GM03348 (cell line): ENCODE measurements around the gene OSBPL10.
"Not testable (repeated sequence)": the region's sequence is repeated elsewhere in the genome, so short reads cannot be mapped to it uniquely, and the experiment has no call there.

Source experiments
- DNase-seq: peaks from one replicate; pipeline ENCODE4 v3.0.0; 2012; ENCODE audit warnings: low spot score

Gene OSBPL10

DNA sequence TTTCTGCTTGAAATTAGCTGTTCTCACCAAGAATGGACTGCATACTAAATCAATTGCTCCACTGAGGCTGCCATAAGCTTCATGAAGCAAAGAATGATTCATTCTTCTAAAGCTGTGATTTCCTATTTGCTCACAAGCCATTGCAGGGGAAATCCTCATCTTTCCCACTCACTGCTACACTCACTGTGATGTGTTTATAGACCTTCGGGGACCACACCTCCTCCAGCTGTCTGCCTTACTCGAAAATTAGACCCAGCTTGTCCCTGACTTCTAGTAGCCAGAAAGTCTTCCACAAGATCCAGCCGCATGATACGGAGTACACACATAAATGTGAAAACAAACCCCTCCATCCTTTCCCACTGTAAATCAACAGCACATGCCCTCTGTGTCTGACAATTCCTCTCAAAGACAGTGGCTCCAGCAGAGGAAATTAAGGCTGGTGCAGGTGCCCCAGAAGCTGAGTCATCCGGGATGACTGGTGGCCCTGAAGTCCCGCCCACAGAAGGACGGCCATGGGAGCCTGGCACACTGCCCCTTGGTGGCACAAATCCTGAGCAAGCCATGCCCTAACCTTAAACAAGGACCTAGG is 276.4 kb downstream of the OSBPL10 start:
- DNase-seq: peak; percentile 68

GRCh38 chr3:31704156-31704555 is 276.9 kb downstream of the OSBPL10 start:
- no peak for DNase-seq

- no peak for DNase-seq
These were observed 279.8 kb downstream of the OSBPL10 start for GRCh38 chr3:31701286-31701685.

- no peak for DNase-seq
These were observed 281.6 kb downstream of the OSBPL10 start for GRCh38 chr3:31699309-31699953.

- DNase-seq: no peak
These were observed 284.1 kb downstream of the OSBPL10 start for GRCh38 chr3:31696815-31697548.

DNA sequence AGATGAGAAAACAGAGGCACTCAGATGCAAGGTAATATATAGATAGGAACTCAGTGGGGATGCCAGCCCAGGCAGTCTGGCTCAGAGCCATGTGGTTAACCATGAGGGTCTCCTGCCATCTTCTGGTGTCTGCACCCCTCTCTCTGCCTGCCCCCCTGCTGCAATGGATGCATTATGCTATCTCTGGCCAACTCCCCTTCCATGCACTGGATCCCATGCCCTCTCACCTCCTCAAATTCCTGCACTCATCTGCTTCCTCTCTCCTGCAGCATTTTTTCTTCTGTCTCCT is 285.1 kb downstream of the OSBPL10 start:
- DNase-seq: no peak

- no peak for DNase-seq
These were observed 285.6 kb downstream of the OSBPL10 start for GRCh38 chr3:31695280-31696008.

GRCh38 chr3:31693346-31693745 is 287.7 kb downstream of the OSBPL10 start:
- no peak for DNase-seq

GRCh38 chr3:31692751-31693150 is 288.3 kb downstream of the OSBPL10 start:
- DNase-seq: no peak

DNA sequence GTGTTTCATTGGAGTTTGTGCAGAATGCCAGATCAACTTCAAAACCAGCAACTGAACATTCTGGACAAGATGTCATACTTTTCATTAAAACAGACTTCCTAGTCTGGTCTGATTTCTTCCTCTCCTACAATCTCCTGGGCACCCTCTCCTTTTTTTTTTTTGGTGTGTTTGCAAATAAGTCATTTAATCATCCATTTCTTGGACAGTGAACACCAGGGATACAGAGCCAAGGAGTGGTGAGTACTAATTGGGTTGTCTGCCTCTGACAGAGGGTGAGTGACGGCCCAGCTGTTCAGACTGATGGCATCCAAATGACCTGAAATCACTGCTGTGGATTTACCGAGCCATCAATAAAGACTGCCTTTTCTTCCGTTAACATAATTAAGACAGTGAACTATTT is 290.3 kb downstream of the OSBPL10 start:
- no peak for DNase-seq

DNA sequence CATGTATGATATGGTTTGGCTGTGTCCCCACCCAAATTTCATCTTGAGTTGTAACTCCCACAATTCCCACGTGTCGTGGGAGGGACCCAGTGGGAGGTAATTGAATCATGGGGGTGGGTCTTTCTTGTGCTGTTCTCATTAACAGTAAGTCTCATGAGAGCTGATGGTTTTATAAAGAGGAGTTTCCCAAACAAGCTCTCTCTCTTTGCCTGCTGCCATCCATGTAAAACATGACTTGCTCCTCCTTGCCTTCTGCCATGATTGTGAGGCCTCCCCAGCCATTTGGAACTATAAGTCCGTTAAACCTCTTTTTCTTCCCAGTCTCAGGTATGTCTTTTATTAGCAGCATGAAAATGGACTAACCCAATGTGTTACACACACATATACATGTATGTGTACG is 291.5 kb downstream of the OSBPL10 start:
- DNase-seq: not testable (repeated sequence)

DNA sequence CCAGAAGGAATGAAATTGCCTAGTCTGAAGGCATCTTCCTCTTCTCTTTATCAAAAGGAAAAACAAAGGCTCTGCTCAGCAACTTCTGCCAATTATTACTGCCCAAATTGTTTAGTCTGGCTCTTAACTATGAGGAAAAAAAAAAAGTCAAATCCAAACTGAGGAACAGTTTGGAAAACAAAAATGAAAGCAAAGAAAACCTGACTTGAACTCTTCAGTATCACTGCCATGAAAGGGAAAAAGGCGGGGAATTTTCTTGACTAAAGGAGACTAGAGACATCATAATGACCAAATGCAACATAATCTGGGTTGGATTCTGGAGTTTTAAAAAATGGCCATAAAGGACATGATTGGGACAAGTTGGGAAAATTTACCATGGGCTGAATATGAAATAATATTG is 292.1 kb downstream of the OSBPL10 start:
- no peak for DNase-seq

GRCh38 chr3:31687020-31687802 is 293.9 kb downstream of the OSBPL10 start:
- no peak for DNase-seq

- no peak for DNase-seq
These were observed 300.8 kb downstream of the OSBPL10 start for GRCh38 chr3:31680072-31680870.

DNA sequence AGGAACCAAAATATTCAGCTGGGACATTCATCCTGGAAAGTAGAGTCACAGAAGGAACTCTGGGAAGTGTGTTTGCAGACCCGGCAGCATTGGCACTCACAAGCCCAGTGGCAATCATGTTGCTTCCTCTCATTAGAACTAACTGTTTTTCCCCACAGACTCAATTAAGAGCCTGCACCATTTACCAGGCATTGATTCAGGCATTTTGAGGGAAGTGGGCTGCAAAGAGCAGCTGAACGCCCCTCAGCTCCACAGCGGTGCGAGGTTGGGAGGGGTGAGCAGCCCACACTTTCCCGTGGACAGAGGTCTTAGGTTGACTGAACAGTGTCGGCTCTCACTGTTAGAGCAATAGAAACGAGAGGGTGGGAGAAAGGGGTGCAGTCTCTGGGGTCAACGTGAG is 304.5 kb downstream of the OSBPL10 start:
- no peak for DNase-seq

DNA sequence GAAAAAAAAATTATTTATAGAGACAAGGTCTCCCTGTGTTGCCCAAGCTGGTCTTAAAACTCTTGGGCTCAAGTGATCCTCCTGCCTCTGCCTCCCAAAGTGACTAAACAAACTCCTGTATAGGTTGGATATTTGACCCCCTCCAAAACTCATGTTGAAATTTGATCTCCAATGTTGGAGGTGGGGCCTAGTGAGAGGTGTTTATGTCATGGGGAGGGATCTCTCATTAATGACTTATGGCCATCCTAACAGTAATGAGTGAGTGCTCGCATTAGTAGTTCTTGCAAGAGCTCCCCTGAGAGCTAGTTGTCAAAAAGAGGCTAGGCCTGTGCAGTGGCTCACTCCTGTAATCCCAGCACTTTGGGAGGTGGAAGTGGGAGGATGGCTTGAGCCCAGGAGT is 307.1 kb downstream of the OSBPL10 start:
- no peak for DNase-seq

DNA sequence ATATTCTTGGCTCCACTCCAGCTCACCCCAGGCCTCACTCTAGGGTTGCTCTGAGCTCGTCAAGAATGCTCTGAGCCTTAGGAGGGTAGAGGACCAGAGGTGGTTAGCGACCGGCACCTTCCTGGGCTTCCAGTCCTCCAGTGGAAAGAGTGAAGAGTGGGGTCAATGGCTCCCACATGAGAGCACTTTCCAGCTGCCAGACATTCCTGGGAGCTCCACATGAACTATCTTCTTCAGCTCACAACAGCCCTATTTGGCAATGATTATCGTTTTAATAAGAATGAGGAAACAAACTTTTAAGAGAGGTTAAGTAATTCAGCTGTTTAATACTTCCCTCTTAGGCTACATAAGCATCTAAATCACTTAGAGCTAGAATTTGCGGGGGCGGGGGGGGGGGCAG is 309.1 kb downstream of the OSBPL10 start:
- no peak for DNase-seq

DNA sequence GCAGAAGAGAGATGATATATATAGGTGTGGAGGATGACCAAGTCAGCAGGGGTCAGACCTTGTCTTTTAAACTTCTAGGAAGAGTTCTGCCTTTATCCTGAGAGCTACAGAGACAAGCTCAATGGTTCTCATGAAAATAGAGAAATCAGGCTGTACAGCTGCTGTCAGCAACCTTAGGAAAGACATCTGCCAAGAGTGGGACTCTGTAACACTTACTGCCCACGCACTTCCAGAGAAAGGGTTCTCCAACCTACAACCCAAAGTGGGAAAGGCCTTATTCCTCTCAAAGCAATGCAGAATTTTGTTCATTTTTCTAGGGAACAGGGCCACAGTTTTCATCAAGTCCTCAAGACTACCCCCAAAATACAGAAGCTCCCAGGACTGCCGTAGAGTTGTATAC is 309.6 kb downstream of the OSBPL10 start:
- no peak for DNase-seq

DNA sequence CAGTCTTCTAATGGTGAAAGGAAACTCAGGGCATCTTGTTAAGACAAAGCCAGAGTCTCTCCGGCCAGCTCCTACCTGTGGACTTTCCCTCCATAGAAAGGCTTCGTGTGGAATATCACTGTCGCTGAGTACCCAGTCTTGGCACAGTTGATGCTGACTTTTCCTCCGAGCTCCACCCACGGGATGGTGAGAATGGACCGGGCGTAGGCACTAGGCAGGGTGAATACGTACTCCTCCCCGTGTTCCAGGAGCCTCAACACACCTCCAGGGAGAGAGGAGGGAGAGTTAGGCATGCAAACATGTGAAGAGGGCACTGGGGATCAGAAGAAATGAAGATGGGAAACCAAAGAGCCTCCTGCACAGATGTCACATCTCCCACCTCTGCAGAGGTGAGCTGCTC is 310.3 kb downstream of the OSBPL10 start:
- DNase-seq: no peak

GRCh38 chr3:31670136-31670535 is 310.9 kb downstream of the OSBPL10 start:
- DNase-seq: no peak

GRCh38 chr3:31668242-31668641 is 312.8 kb downstream of the OSBPL10 start:
- DNase-seq: no peak
